ENCODE results near the gene OTOS.

The OTOS gene

DNA sequence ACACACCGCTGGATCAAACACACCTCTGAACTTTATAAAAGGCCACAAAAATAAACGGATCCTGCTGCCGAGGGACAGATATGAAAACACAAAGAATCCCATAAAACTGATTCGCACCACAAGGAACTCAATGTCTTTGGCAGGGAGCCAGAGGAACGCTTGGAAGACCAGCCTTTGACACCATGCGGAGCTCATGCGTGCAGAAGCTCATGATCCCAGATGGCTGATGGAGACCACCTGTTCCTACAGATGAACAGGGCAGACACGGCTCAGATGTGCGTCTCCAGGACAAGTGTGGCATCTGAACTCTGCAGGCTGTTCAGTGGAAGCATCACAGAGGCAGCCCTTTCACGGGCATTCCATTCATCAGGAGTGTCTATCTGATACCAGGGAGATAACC lies 29.2 kb downstream of the OTOS start:
- no peak for DNase-seq

DNA sequence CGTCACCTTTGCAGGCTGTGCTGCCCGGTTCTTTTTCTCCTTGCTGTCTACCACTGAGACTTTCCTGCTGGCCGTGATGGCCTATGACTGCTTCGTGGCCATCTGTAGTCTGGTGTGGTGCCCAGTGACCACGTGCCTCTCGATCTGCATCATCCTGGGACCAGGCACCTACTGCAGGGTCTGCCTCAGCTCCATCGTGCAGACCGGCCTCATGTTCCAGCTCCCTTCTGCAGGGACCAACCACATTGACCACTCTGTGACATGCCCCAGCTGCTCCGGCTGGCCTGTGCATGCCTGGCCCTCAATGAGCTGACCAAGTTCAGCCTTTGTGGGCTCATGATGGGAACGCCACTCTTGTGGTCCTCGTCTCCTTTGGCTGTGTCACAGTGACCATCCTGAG lies 31.1 kb downstream of the OTOS start:
- no peak for DNase-seq

DNA sequence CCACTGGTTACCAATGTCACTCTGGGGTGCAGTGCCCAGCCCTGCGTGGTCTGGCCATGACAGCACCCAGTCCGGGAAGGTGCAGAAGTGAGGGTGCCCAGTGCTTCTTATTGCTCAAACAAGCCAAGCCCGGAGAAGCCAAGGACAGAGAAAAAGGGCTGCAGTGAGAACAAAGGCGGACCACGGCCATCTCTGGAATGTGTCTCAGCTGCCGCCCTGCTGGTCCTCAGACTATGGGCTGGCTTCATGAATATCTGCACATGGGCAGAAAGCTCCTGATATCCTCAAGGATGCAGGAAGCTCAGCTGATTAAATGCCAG lies 33.0 kb downstream of the OTOS start:
- DNase-seq: no peak

GRCh38 chr2:240106765-240107476 lies 33.5 kb downstream of the OTOS start:
- DNase-seq: no peak

- DNase-seq: no peak
Measured at GRCh38 chr2:240105982-240106381, 34.5 kb downstream of the OTOS start.

- no peak for DNase-seq
Measured at GRCh38 chr2:240103136-240103535, 37.3 kb downstream of the OTOS start.

- DNase-seq: no peak
Measured at GRCh38 chr2:240098349-240098748, 42.1 kb downstream of the OTOS start.

DNA sequence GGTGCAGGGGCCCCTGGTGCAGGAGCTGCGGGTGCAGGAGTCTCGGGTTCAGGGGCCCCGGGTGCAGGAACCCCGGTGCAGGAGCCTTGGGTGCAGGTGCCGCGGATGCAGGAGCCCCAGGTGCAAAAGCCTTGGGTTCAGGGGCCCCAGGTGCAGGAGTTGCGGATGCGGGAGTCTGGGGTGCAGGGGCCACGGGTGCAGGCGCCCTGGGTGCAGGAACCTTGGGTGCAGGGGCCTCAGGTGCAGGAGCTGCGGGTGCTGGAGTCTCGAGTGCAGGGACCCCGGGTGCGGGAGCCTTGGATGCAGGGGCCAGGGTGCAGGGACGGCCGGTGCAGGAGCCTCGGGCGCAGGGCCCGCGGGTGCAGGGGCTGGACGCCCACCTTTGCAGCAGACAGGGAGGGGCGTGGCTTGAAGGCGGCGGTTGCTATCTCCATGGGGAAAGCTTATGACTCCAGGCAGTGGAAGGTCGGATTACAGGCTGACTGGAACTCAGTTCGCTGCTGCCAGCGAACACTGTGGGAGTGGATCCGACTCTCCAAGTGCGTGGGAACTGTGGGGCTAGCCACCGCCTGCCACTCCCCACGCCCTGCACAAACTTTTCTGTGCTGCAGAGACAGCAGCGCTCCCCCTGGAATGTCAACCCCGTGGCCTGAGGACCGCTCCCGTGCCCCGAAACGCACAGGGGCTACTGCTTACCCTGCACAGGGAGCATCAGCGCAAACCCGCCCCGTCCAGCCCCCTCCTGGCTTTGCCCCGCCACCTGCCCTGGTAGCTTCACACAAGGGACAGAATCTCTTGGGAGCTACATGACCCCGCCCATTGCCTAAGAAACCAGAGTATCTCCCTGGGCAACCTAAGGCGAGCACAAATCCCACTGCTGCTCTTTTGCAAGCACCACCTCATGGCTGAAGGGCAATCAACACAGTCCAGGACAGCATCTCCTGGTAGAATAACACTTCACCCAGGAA lies 44.6 kb downstream of the OTOS start:
- DNase-seq: no peak

- no peak for DNase-seq
Measured at GRCh38 chr2:240089306-240089705, 51.2 kb downstream of the OTOS start.
